SK-N-SH (cell line): ENCODE results near the gene KIAA0319L.

Experiments used
- ELF1 ChIP-seq: IDR thresholded peaks from 2 replicates; pipeline ENCODE4 v1.4.0; 2012
- FOXJ3 ChIP-seq: sonication (generic); formaldehyde crosslinking; IDR thresholded peaks from 2 replicates; pipeline ENCODE4 v1.5.1; 2020; ENCODE audit warnings: mild to moderate bottlenecking, missing genetic modification reagents
- GABPA ChIP-seq: IDR thresholded peaks from 2 replicates; pipeline ENCODE4 v1.4.0; 2012; ENCODE audit warnings: low read depth, mild to moderate bottlenecking
- GATA2 ChIP-seq: sonication (generic); formaldehyde crosslinking; IDR thresholded peaks from 2 replicates; pipeline ENCODE4 v1.5.0; 2020; ENCODE audit warnings: mild to moderate bottlenecking, missing genetic modification reagents
- IRF3 ChIP-seq: fragments of 150-350 bp; IDR thresholded peaks from 2 replicates; pipeline ENCODE4 v1.6.1; 2016; ENCODE audit warnings: mild to moderate bottlenecking, low read depth, low read length
- NFIC ChIP-seq: IDR thresholded peaks from 2 replicates; pipeline ENCODE4 v1.4.0; 2012; ENCODE audit warnings: borderline replicate concordance
- TEAD4 ChIP-seq: IDR thresholded peaks from 2 replicates; pipeline ENCODE4 v1.4.0; 2012; ENCODE audit warnings: mild to moderate bottlenecking, borderline replicate concordance; ENCODE audit not compliant: insufficient read depth
- YY1 ChIP-seq: IDR thresholded peaks from 2 replicates; pipeline ENCODE4 v1.4.0; 2012; ENCODE audit warnings: low read depth, mild to moderate bottlenecking
- TF ChIP-seq, protein P1 (sequence below): fragments of 200-600 bp; sonication (generic); IDR thresholded peaks from 2 replicates; pipeline ENCODE4 v1.6.1; 2017; ENCODE audit warnings: antibody characterized with exemption, mild to moderate bottlenecking, moderate library complexity

DNA sequence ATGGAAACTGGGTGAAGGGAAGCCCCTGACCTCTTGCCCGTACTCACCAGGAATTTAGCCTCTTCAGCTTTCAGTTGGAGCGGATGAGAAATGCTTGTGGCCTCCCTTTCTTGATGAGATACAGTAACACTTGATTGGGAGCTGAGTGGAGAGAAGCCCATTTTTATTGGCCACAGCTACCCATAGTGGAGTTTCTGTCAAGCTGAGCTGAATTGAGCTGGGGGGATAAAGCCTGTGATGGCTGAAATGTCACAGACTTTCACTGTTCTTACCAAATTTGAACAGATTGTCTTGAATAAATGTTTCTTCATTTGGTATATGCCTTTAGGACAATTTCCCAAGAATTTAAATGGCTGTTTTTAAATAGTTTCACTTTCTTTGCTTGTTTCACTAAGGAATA lies 162.8 kb downstream of the KIAA0319L start:
- TF ChIP-seq YY1, result no peak
- TF ChIP-seq, protein P1, sequence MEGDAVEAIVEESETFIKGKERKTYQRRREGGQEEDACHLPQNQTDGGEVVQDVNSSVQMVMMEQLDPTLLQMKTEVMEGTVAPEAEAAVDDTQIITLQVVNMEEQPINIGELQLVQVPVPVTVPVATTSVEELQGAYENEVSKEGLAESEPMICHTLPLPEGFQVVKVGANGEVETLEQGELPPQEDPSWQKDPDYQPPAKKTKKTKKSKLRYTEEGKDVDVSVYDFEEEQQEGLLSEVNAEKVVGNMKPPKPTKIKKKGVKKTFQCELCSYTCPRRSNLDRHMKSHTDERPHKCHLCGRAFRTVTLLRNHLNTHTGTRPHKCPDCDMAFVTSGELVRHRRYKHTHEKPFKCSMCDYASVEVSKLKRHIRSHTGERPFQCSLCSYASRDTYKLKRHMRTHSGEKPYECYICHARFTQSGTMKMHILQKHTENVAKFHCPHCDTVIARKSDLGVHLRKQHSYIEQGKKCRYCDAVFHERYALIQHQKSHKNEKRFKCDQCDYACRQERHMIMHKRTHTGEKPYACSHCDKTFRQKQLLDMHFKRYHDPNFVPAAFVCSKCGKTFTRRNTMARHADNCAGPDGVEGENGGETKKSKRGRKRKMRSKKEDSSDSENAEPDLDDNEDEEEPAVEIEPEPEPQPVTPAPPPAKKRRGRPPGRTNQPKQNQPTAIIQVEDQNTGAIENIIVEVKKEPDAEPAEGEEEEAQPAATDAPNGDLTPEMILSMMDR, result no peak
- no peak for TF ChIP-seq FOXJ3
- TF ChIP-seq NFIC, result no peak
- TF ChIP-seq GATA2 (CRISPR knock-in tag), result no peak
- no peak for TF ChIP-seq ELF1
- TF ChIP-seq IRF3, result no peak
- no peak for TF ChIP-seq TEAD4
- no peak for TF ChIP-seq GABPA
